GM12878 (cell line): ENCODE measurements around the gene SKAP1. TPM values are rescaled to one million over a fixed set of nuclear protein-coding genes. Genes with fewer than 3 reads are reported as not detected.

ENCODE experiments used
- ATAC-seq: fragments of 200-7000 bp; cut with Tn5 transposase; 3 replicates; pipeline ENCODE4 v1.9.1; 2020; ENCODE audit warnings: mild to moderate bottlenecking, moderate library complexity
- BruUV-seq: library from RNA; stranded (reverse); fragments of 400-500 nt; replicated peaks from 2 replicates; lab custom pipeline; 2021; lab: Mats Ljungman, UMichigan
- CTCF ChIA-PET: fragments of 300-600 bp; sonication (Branson Sonifier 250); formaldehyde crosslinking; extraction: SDS; loops from one replicate; lab custom pipeline; 2021; ENCODE audit warnings: inconsistent platforms; lab: Yijun Ruan, JAX
- POLR2A ChIA-PET: fragments of 350-600 bp; formaldehyde crosslinking; extraction: SDS; loops from one replicate; lab custom pipeline; 2021; ENCODE audit warnings: inconsistent platforms; lab: Charles Lee
- RAD21 ChIA-PET: fragments of 300-600 bp; sonication (Branson Sonifier 250); formaldehyde crosslinking; loops from one replicate; lab custom pipeline; 2023; ENCODE audit warnings: antibody characterized with exemption; ENCODE audit not compliant: unreplicated experiment; lab: Charles Lee
- SMC1A ChIA-PET: fragments of 300-600 bp; sonication (Branson Sonifier 250); formaldehyde crosslinking; loops from one replicate; lab custom pipeline; 2023; ENCODE audit not compliant: unreplicated experiment, uncharacterized antibody; lab: Charles Lee
- DNase-seq: peaks from one replicate; pipeline ENCODE4 v3.0.0-alpha.2; 2011; ENCODE audit warnings: low read depth, low spot score
- FAIRE-seq: peaks from 3 replicates; lab custom pipeline; 2011; peaks lifted over from hg19 to GRCh38; lab: Jason Lieb, UNC
- H2AFZ ChIP-seq: 2 replicates; pipeline ENCODE4 v1.6.0; 2011; ENCODE audit warnings: low read depth, low read length, control low read depth; ENCODE audit not compliant: control insufficient read depth
- H3K27ac ChIP-seq: 2 replicates; pipeline ENCODE4 v1.5.1; 2011; ENCODE audit warnings: control low read depth; ENCODE audit not compliant: control insufficient read depth, insufficient read depth
- H3K27me3 ChIP-seq, 2 experiments: replicated peaks in 1 of 2; 2 replicates each; pipeline versions ENCODE4 v1.6.0 to v1.6.1; 2011; ENCODE audit warnings: low read length in 1 of 2; ENCODE audit not compliant: control insufficient read depth in 2 of 2, insufficient read depth in 2 of 2
- H3K36me3 ChIP-seq, 2 experiments: 2 replicates each; pipeline ENCODE4 v1.5.1; 2011; ENCODE audit warnings: low read length in 1 of 2; ENCODE audit not compliant: control insufficient read depth in 2 of 2, insufficient read depth in 2 of 2
- H3K4me1 ChIP-seq: 2 replicates; pipeline ENCODE4 v1.6.1; 2011; ENCODE audit warnings: mild to moderate bottlenecking, low read length, moderate library complexity, mixed read lengths; ENCODE audit not compliant: control insufficient read depth, insufficient read depth
- H3K4me2 ChIP-seq: 2 replicates; pipeline ENCODE4 v1.6.0; 2011; ENCODE audit warnings: control low read depth; ENCODE audit not compliant: control insufficient read depth, insufficient read depth
- H3K4me3 ChIP-seq: fragments of 200-600 bp; sonication (generic); 2 replicates; pipeline ENCODE4 v1.5.1; 2016
- H3K79me2 ChIP-seq: 2 replicates; pipeline ENCODE4 v1.6.0; 2011; ENCODE audit warnings: low read length; ENCODE audit not compliant: control insufficient read depth, insufficient read depth
- H3K9ac ChIP-seq: 2 replicates; pipeline ENCODE4 v1.8.0; 2011; ENCODE audit warnings: low read length, control low read depth, mixed read lengths; ENCODE audit not compliant: control insufficient read depth, insufficient read depth
- H3K9me3 ChIP-seq: replicated peaks from 3 replicates; pipeline ENCODE4 v1.5.1; 2011; ENCODE audit warnings: mild to moderate bottlenecking, low read length; ENCODE audit not compliant: control insufficient read depth, insufficient read depth
- H4K20me1 ChIP-seq: 2 replicates; pipeline ENCODE4 v1.6.0; 2011; ENCODE audit not compliant: control insufficient read depth, insufficient read depth
- TAF1 ChIP-seq: IDR thresholded peaks from 2 replicates; pipeline ENCODE4 v1.6.1; 2011; ENCODE audit warnings: mild to moderate bottlenecking, low read depth, low read length, borderline replicate concordance
- ZSCAN29 ChIP-seq: fragments of 450-650 bp; IDR thresholded peaks from 2 replicates; pipeline ENCODE4 v1.6.1; 2017; ENCODE audit warnings: mild to moderate bottlenecking, moderate library complexity
- ZZZ3 ChIP-seq: IDR thresholded peaks from 2 replicates; pipeline ENCODE4 v1.6.1; 2011; ENCODE audit warnings: low read depth; ENCODE audit not compliant: control insufficient read depth, insufficient read length
- WGBS: methylation state at CpG from one replicate; pipeline ENCODE4 v1.1.6; 2016; ENCODE audit warnings: low lambda C conversion rate; ENCODE audit not compliant: insufficient replicate concordance, insufficient coverage; ENCODE audit errors: missing lambda C conversion rate; 5-methylcytosine and 5-hydroxymethylcytosine counted together
- in situ Hi-C: fragments of 300-500 bp; cut with MboI; formaldehyde crosslinking; loops from 9 replicates; pipeline ENCODE4 v1.14.3; 2018; ENCODE audit warnings: mixed read lengths
- intact Hi-C: fragments of 100-400 bp; cut with micrococcal nuclease; formaldehyde crosslinking; loops from one replicate; pipeline ENCODE4 v1.14.2; 2022; ENCODE audit not compliant: unreplicated experiment
- polyA plus RNA-seq, 11 experiments: library from polyadenylated mRNA; depleted of rRNA in 4 of 11; unstranded in 6 of 11; stranded (reverse) in 5 of 11; fragments of >200 nt; fragmentation: Nextera tagmentation in 4 of 11; fragmentation: Illumina TruSeq in 1 of 11; extraction: Ambion mirVana in 4 of 11; extraction: Trizol in 1 of 11; gene quantifications; 1 replicate in 1 of 11; 2 replicates in 10 of 11; pipeline versions ENCODE4 v1.2.1 to v1.2.3, GENCODE V29; 2011 to 2016; ENCODE audit warnings: inconsistent platforms in 2 of 11, missing spikeins in 2 of 11, low read depth in 1 of 11
- total RNA-seq, 4 experiments: library from RNA; depleted of rRNA in 3 of 4; stranded (reverse); fragments of >200 nt in 3 of 4; fragmentation: Illumina TruSeq in 1 of 4; extraction: Trizol in 1 of 4; gene quantifications; 2 replicates each; pipeline versions ENCODE4 v1.2.1 to v1.2.3, GENCODE V29; 2013 to 2021
- TF ChIP-seq, protein P1 (sequence below): fragments of 450-650 bp; IDR thresholded peaks from 2 replicates; pipeline ENCODE4 v1.6.1; 2014; ENCODE audit warnings: mild to moderate bottlenecking
- TF ChIP-seq, protein P2 (sequence below): fragments of 450-650 bp; IDR thresholded peaks from 2 replicates; pipeline ENCODE4 v1.6.1; 2016; ENCODE audit warnings: mild to moderate bottlenecking, moderate library complexity, borderline replicate concordance

Gene SKAP1
- total and polyA plus RNA-seq, 10 of the 15 experiments (the other 5 are each of a cell fraction or from before 2014, with no cell fraction given), result 17.1 to 97.6 (median 35.9) TPM

DNA sequence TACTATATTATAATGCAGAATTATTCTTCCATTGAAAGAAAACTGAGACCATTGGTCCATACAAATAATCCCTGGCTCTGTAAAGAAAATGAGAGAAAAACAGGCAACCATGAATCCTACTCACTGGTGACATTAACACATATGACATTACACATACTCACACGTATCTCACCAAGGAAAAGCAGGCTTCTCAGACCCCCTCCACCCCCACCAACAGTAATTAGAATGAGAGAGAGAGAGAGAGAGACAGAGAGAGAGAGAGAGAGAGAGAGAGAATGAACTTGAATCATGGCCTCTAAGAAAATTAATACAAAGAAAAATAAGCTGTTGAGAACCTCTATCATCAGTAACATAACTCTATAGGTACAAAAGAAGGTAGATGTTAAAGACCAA is 190.4 kb downstream of the SKAP1 start:
- no peak overlapping the region for H3K27ac ChIP-seq
- TF ChIP-seq, protein P1, sequence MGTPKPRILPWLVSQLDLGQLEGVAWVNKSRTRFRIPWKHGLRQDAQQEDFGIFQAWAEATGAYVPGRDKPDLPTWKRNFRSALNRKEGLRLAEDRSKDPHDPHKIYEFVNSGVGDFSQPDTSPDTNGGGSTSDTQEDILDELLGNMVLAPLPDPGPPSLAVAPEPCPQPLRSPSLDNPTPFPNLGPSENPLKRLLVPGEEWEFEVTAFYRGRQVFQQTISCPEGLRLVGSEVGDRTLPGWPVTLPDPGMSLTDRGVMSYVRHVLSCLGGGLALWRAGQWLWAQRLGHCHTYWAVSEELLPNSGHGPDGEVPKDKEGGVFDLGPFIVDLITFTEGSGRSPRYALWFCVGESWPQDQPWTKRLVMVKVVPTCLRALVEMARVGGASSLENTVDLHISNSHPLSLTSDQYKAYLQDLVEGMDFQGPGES, result no peak
- TF ChIP-seq, protein P2, sequence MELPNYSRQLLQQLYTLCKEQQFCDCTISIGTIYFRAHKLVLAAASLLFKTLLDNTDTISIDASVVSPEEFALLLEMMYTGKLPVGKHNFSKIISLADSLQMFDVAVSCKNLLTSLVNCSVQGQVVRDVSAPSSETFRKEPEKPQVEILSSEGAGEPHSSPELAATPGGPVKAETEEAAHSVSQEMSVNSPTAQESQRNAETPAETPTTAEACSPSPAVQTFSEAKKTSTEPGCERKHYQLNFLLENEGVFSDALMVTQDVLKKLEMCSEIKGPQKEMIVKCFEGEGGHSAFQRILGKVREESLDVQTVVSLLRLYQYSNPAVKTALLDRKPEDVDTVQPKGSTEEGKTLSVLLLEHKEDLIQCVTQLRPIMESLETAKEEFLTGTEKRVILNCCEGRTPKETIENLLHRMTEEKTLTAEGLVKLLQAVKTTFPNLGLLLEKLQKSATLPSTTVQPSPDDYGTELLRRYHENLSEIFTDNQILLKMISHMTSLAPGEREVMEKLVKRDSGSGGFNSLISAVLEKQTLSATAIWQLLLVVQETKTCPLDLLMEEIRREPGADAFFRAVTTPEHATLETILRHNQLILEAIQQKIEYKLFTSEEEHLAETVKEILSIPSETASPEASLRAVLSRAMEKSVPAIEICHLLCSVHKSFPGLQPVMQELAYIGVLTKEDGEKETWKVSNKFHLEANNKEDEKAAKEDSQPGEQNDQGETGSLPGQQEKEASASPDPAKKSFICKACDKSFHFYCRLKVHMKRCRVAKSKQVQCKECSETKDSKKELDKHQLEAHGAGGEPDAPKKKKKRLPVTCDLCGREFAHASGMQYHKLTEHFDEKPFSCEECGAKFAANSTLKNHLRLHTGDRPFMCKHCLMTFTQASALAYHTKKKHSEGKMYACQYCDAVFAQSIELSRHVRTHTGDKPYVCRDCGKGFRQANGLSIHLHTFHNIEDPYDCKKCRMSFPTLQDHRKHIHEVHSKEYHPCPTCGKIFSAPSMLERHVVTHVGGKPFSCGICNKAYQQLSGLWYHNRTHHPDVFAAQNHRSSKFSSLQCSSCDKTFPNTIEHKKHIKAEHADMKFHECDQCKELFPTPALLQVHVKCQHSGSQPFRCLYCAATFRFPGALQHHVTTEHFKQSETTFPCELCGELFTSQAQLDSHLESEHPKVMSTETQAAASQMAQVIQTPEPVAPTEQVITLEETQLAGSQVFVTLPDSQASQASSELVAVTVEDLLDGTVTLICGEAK, result no peak
- TF ChIP-seq ZZZ3 (peak; percentile 36), ZSCAN29 (no peak), TAF1 (no peak)
- no peaks in the 10 kb centered on the region for H3K27me3 ChIP-seq
- no peaks in the 10 kb centered on the region for H3K79me2 ChIP-seq
- H3K4me1 ChIP-seq, result peaks cover 46% of the 10 kb centered on the region
- no peak overlapping the region for H2AFZ ChIP-seq
- intact Hi-C loops (no loop called here), in situ Hi-C loops (no loop called here)
- ChIA-PET SMC1A (interaction anchor here (0.8 to 2.9 kb wide), 9 partner anchors 10 to 160 kb away, joined by 3 to 15 read pairs (median 3); no protein-coding TSS in a partner anchor), POLR2A (interaction anchor here (0.5 to 1.9 kb wide), 7 partner anchors 13 to 81 kb away, joined by 3 to 5 read pairs (median 4); no protein-coding TSS in a partner anchor), CTCF (interaction anchor here (0.6 to 20.3 kb wide), 7 partner anchors 11 to 397 kb away, joined by 3 to 220 read pairs (median 4); no protein-coding TSS in a partner anchor), RAD21 (interaction anchor here (0.9 to 2.9 kb wide), 3 partner anchors 12 to 127 kb away, joined by 3 to 12 read pairs (median 4); no protein-coding TSS in a partner anchor)
- DNase-seq (no peak), FAIRE-seq (no peak), ATAC-seq (no peak)
- no peaks in the 10 kb centered on the region for H3K36me3 ChIP-seq
- BruUV-seq, result no TSS peak
- H3K4me3 ChIP-seq, result no peak overlapping the region
- H4K20me1 ChIP-seq, result no peaks in the 10 kb centered on the region
- no peak overlapping the region for H3K4me2 ChIP-seq
- no peak overlapping the region for H3K9ac ChIP-seq
- 94% methylated on average over 1 of the region's 1 CpG for WGBS
- H3K9me3 ChIP-seq, result no peaks in the 10 kb centered on the region
